SK-N-SH (cell line): ENCODE data around the gene RDH14. TPM values are rescaled to one million over a fixed set of nuclear protein-coding genes. Genes with fewer than 3 reads are reported as not detected.

ENCODE experiments used
- CTCF ChIA-PET: fragments of 300-600, 350-600 bp; formaldehyde crosslinking; extraction: SDS; loops from one replicate; lab custom pipeline; 2021; lab: Yijun Ruan, JAX
- POLR2A ChIA-PET: fragments of 350-600 bp; sonication (Branson Sonifier 250); formaldehyde crosslinking; extraction: SDS; loops from one replicate; lab custom pipeline; 2020; ENCODE audit warnings: antibody characterized with exemption, inconsistent platforms; lab: Yijun Ruan, JAX
- DNase-seq: peaks from one replicate; pipeline ENCODE4 v3.0.0; 2012
- H2AFZ ChIP-seq: fragments of 200-600 bp; sonication (generic); 2 replicates; pipeline ENCODE4 v1.8.1; 2016; ENCODE audit warnings: antibody characterized with exemption, mild to moderate bottlenecking, low read depth
- H3F3A ChIP-seq: fragments of 200-600 bp; sonication (generic); replicated peaks from 2 replicates; pipeline ENCODE3; 2016; ENCODE audit warnings: antibody characterized with exemption, mild to moderate bottlenecking; ENCODE audit not compliant: insufficient read depth
- H3K27ac ChIP-seq, 2 experiments: fragments of 200-500 bp in 1 of 2; fragments of 200-600 bp in 1 of 2; sonication (Bioruptor generic) in 1 of 2; sonication (generic), shearing (Covaris generic) in 1 of 2; 2 replicates each; pipeline versions ENCODE4 v1.5.1 to v1.6.1; 2014 to 2016; ENCODE audit warnings: low read depth in 2 of 2, inconsistent platforms in 1 of 2, low read length in 1 of 2, mild to moderate bottlenecking in 1 of 2, mixed read lengths in 1 of 2
- H3K27me3 ChIP-seq: fragments of 200-600 bp; sonication (generic), shearing (Covaris generic); 2 replicates; pipeline ENCODE4 v1.6.1; 2016; ENCODE audit warnings: mixed run types; ENCODE audit not compliant: insufficient read depth
- H3K36me3 ChIP-seq, 2 experiments: fragments of 200-500 bp in 1 of 2; fragments of 200-600 bp in 1 of 2; sonication (Bioruptor generic) in 1 of 2; sonication (generic) in 1 of 2; replicated peaks in 1 of 2; 2 replicates each; pipeline versions ENCODE3 to v1.5.1; 2014 to 2016; ENCODE audit warnings: low read length in 1 of 2, mild to moderate bottlenecking in 1 of 2; ENCODE audit not compliant: insufficient read depth in 2 of 2, control insufficient read depth in 1 of 2
- H3K4me1 ChIP-seq, 2 experiments: fragments of 200-500 bp in 1 of 2; fragments of 200-600 bp in 1 of 2; sonication (Bioruptor generic) in 1 of 2; sonication (generic), shearing (Covaris generic) in 1 of 2; 2 replicates each; pipeline versions ENCODE4 v1.5.1 to v1.6.1; 2014 to 2016; ENCODE audit warnings: low read depth in 1 of 2, low read length in 1 of 2, mixed run types in 1 of 2; ENCODE audit not compliant: insufficient read depth in 2 of 2, control insufficient read depth in 1 of 2
- H3K4me2 ChIP-seq: fragments of 200-600 bp; sonication (generic), shearing (Covaris generic); 2 replicates; pipeline ENCODE4 v1.6.1; 2017; ENCODE audit warnings: mixed run types
- H3K4me3 ChIP-seq, 2 experiments: fragments of 200-500 bp in 1 of 2; fragments of 200-600 bp in 1 of 2; sonication (Bioruptor generic) in 1 of 2; sonication (generic), shearing (Covaris generic) in 1 of 2; 2 replicates each; pipeline versions ENCODE4 v1.5.1 to v1.8.1; 2014 to 2016; ENCODE audit warnings: low read depth in 2 of 2, inconsistent platforms in 1 of 2, low read length in 1 of 2, mild to moderate bottlenecking in 1 of 2, mixed read lengths in 1 of 2, moderate library complexity in 1 of 2
- H3K79me2 ChIP-seq: fragments of 200-600 bp; sonication (generic); 2 replicates; pipeline ENCODE4 v1.8.1; 2017; ENCODE audit warnings: mild to moderate bottlenecking; ENCODE audit not compliant: insufficient read depth
- H3K9ac ChIP-seq: fragments of 200-600 bp; sonication (generic); 2 replicates; pipeline ENCODE4 v1.6.1; 2017; ENCODE audit warnings: mixed run types
- H3K9me2 ChIP-seq: fragments of 200-600 bp; sonication (generic); 2 replicates; pipeline ENCODE4 v1.6.1; 2017; ENCODE audit warnings: mixed run types
- H3K9me3 ChIP-seq: fragments of 200-600 bp; sonication (generic); 2 replicates; pipeline ENCODE4 v1.6.1; 2017; ENCODE audit warnings: mixed run types, mild to moderate bottlenecking, moderate library complexity
- H4K20me1 ChIP-seq: fragments of 200-600 bp; sonication (generic); 2 replicates; pipeline ENCODE4 v1.6.1; 2017; ENCODE audit warnings: mild to moderate bottlenecking, mixed run types; ENCODE audit not compliant: insufficient read depth
- CHD2 ChIP-seq: fragments of 150-350 bp; IDR thresholded peaks from 2 replicates; pipeline ENCODE4 v1.6.1; 2018; ENCODE audit warnings: low read length; ENCODE audit not compliant: partially characterized antibody
- EP300 ChIP-seq, 2 experiments: IDR thresholded peaks; 2 replicates each; pipeline versions ENCODE4 v1.4.0 to v1.6.1; 2012; ENCODE audit warnings: borderline replicate concordance in 1 of 2, low read depth in 1 of 2, low read length in 1 of 2
- FOSL2 ChIP-seq: IDR thresholded peaks from 2 replicates; pipeline ENCODE4 v1.4.0; 2012; ENCODE audit warnings: low read depth, mild to moderate bottlenecking, moderate library complexity, borderline replicate concordance
- GABPA ChIP-seq: IDR thresholded peaks from 2 replicates; pipeline ENCODE4 v1.4.0; 2012; ENCODE audit warnings: low read depth, mild to moderate bottlenecking
- JUND ChIP-seq: IDR thresholded peaks from 2 replicates; pipeline ENCODE4 v1.4.0; 2012
- MXI1 ChIP-seq: IDR thresholded peaks from 2 replicates; pipeline ENCODE4 v1.6.1; 2012; ENCODE audit warnings: mild to moderate bottlenecking, low read depth, low read length, improper control_type of control experiment
- NFIC ChIP-seq: IDR thresholded peaks from 2 replicates; pipeline ENCODE4 v1.4.0; 2012; ENCODE audit warnings: borderline replicate concordance
- NRF1 ChIP-seq: IDR thresholded peaks from 2 replicates; pipeline ENCODE4 v1.6.1; 2012; ENCODE audit warnings: low read depth, mild to moderate bottlenecking, low read length
- PBX3 ChIP-seq: IDR thresholded peaks from 2 replicates; pipeline ENCODE4; 2012
- POLR2AphosphoS5 ChIP-seq: IDR thresholded peaks from 2 replicates; pipeline ENCODE4 v1.6.1; 2012; ENCODE audit warnings: low read depth, low read length
- RAD21 ChIP-seq: IDR thresholded peaks from 2 replicates; pipeline ENCODE4 v1.6.1; 2012; ENCODE audit warnings: mild to moderate bottlenecking, low read length
- RCOR1 ChIP-seq: fragments of 150-350 bp; IDR thresholded peaks from 2 replicates; pipeline ENCODE4 v1.6.1; 2017; ENCODE audit warnings: antibody characterized with exemption, low read length
- REST ChIP-seq: IDR thresholded peaks from 2 replicates; pipeline ENCODE4 v1.6.1; 2012; ENCODE audit warnings: mild to moderate bottlenecking, low read depth, low read length, moderate library complexity
- SIN3A ChIP-seq: IDR thresholded peaks from 2 replicates; pipeline ENCODE4 v1.6.1; 2012; ENCODE audit warnings: low read depth, mild to moderate bottlenecking, low read length, moderate library complexity, borderline replicate concordance
- SMC3 ChIP-seq: IDR thresholded peaks from 2 replicates; pipeline ENCODE4 v1.6.1; 2012; ENCODE audit warnings: low read depth, low read length, improper control_type of control experiment
- ZBTB33 ChIP-seq: IDR thresholded peaks from 2 replicates; pipeline ENCODE4 v1.4.0; 2012; ENCODE audit warnings: low read depth, borderline replicate concordance
- WGBS: methylation state at CpG from one replicate; pipeline ENCODE4 v1.1.6; 2017; ENCODE audit warnings: low lambda C conversion rate; 5-methylcytosine and 5-hydroxymethylcytosine counted together
- polyA plus RNA-seq, 3 experiments: library from polyadenylated mRNA; depleted of rRNA; stranded (reverse); fragments of >200 nt; gene quantifications; 2 replicates each; pipeline ENCODE4 v1.2.3, GENCODE V29; 2012
- TF ChIP-seq, protein P1 (sequence below): IDR thresholded peaks from 2 replicates; pipeline ENCODE4 v1.4.0; 2012; ENCODE audit warnings: low read depth, borderline replicate concordance
- TF ChIP-seq, protein P2 (sequence below): fragments of 150-350 bp; IDR thresholded peaks from 2 replicates; pipeline ENCODE4 v1.6.1; 2016; ENCODE audit warnings: mild to moderate bottlenecking, low read depth, low read length
- TF ChIP-seq, protein P3 (sequence below): fragments of 200-600 bp; sonication (generic); IDR thresholded peaks from 2 replicates; pipeline ENCODE4 v1.6.1; 2017; ENCODE audit warnings: antibody characterized with exemption, mild to moderate bottlenecking, moderate library complexity

The RDH14 gene
- polyA plus RNA-seq, 1 of the 3 experiments (the other 2 are of a cell fraction): 20.2 TPM

DNA sequence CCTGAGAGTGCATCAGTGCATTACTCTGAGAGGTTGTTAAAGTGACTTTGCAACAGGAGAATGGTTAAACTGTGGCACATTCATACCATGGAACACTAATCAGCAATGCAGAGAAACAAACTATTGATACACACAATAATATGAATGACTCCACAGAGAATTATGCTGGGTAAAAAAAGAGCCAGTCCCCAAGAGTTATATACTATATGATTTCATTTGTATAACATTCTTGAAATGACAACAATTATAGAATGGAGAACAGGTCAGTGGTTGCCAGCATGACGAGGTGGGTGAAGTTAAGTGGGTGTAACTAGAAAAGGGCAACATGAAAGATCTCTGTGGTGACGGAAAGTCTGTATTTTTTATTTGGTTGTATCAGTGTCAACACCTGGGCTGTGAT is 31.9 kb upstream of the RDH14 start:
- CTCF ChIA-PET: no interaction called here
- Histone ChIP-seq H3K4me3 (no peak overlapping the region), H3K27ac (no peak overlapping the region), H3K9me3 (no peaks in the 10 kb centered on the region), H3K9ac (no peak overlapping the region), H3K27me3 (no peaks in the 10 kb centered on the region), H2AFZ (no peak overlapping the region), H3K36me3 (peaks cover 0 to 11% of the 10 kb centered on the region in 2 experiments), H4K20me1 (no peaks in the 10 kb centered on the region), H3F3A (no peaks in the 10 kb centered on the region), H3K79me2 (no peaks in the 10 kb centered on the region), H3K4me1 (no peaks in the 10 kb centered on the region), H3K9me2 (no peaks in the 10 kb centered on the region), H3K4me2 (no peak overlapping the region)
- 83% methylated on average over 2 of the region's 2 CpGs for WGBS
- no peak for DNase-seq
- TF ChIP-seq ZBTB33 (no peak), MXI1 (no peak), SMC3 (no peak), NRF1 (no peak), POLR2AphosphoS5 (no peak), REST (no peak), RCOR1 (no peak), EP300 (IDR thresholded peaks at IDR 0.05; ENCODE audit: borderline replicate concordance in 1 of 2, low read depth in 1 of 2, low read length in 1 of 2) (no peak), JUND (no peak), FOSL2 (no peak), CHD2 (no peak), PBX3 (no peak), SIN3A (no peak), RAD21 (no peak), GABPA (no peak), NFIC (no peak)
- TF ChIP-seq, protein P1, sequence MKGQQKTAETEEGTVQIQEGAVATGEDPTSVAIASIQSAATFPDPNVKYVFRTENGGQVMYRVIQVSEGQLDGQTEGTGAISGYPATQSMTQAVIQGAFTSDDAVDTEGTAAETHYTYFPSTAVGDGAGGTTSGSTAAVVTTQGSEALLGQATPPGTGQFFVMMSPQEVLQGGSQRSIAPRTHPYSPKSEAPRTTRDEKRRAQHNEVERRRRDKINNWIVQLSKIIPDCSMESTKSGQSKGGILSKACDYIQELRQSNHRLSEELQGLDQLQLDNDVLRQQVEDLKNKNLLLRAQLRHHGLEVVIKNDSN: no peak
- TF ChIP-seq, protein P2, sequence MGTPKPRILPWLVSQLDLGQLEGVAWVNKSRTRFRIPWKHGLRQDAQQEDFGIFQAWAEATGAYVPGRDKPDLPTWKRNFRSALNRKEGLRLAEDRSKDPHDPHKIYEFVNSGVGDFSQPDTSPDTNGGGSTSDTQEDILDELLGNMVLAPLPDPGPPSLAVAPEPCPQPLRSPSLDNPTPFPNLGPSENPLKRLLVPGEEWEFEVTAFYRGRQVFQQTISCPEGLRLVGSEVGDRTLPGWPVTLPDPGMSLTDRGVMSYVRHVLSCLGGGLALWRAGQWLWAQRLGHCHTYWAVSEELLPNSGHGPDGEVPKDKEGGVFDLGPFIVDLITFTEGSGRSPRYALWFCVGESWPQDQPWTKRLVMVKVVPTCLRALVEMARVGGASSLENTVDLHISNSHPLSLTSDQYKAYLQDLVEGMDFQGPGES: no peak
- TF ChIP-seq, protein P3, sequence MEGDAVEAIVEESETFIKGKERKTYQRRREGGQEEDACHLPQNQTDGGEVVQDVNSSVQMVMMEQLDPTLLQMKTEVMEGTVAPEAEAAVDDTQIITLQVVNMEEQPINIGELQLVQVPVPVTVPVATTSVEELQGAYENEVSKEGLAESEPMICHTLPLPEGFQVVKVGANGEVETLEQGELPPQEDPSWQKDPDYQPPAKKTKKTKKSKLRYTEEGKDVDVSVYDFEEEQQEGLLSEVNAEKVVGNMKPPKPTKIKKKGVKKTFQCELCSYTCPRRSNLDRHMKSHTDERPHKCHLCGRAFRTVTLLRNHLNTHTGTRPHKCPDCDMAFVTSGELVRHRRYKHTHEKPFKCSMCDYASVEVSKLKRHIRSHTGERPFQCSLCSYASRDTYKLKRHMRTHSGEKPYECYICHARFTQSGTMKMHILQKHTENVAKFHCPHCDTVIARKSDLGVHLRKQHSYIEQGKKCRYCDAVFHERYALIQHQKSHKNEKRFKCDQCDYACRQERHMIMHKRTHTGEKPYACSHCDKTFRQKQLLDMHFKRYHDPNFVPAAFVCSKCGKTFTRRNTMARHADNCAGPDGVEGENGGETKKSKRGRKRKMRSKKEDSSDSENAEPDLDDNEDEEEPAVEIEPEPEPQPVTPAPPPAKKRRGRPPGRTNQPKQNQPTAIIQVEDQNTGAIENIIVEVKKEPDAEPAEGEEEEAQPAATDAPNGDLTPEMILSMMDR: no peak
- POLR2A ChIA-PET: no interaction called here
